Lower lobe of right lung (tissue), 2 donors: ENCODE measurements around the gene HEMGN. TPM values are rescaled to one million over a fixed set of nuclear protein-coding genes. Genes with fewer than 3 reads are reported as not detected.

Source experiments
- ATAC-seq, 2 donors: fragments of 200-7000 bp; cut with Tn5 transposase; one replicate each; pipeline ENCODE4 v1.9.1; 2020 to 2022; ENCODE audit warnings: mild to moderate bottlenecking in 2 of 2, moderate library complexity in 2 of 2
- DNase-seq: peaks from one replicate; pipeline ENCODE4 v3.0.0-alpha.2; 2020
- H3K27ac ChIP-seq: fragments of 200-600 bp; one replicate; pipeline ENCODE4 v1.8.0; 2022
- H3K27me3 ChIP-seq: fragments of 200-600 bp; one replicate; pipeline ENCODE4 v1.8.0; 2022; ENCODE audit warnings: low read depth
- H3K36me3 ChIP-seq: fragments of 200-600 bp; one replicate; pipeline ENCODE4 v1.8.0; 2022; ENCODE audit warnings: mild to moderate bottlenecking
- H3K4me1 ChIP-seq: fragments of 200-600 bp; one replicate; pipeline ENCODE4 v1.8.0; 2022
- H3K4me3 ChIP-seq: fragments of 200-600 bp; one replicate; pipeline ENCODE4 v1.8.0; 2022; ENCODE audit warnings: mild to moderate bottlenecking
- H3K9me3 ChIP-seq: fragments of 200-600 bp; one replicate; pipeline ENCODE4 v1.8.0; 2022
- intact Hi-C: fragments of 100-400 bp; cut with DNase I; formaldehyde crosslinking; loops from one replicate; pipeline ENCODE4 v1.11.0; 2022
- total RNA-seq: library from RNA; stranded (reverse); fragmentation: NEBNext Ultra II Directional; extraction: Animal tissue kit (Norgen Biotek cat#: 25700); gene quantifications from one replicate; pipeline ENCODE4 v1.2.1, GENCODE V29; 2021
- TF ChIP-seq, protein P1 (sequence below): fragments of 200-600 bp; IDR thresholded peaks from one replicate; pipeline ENCODE4 v1.8.0; 2022; ENCODE audit warnings: antibody characterized with exemption, mild to moderate bottlenecking
- donor health status: DM: no; HTN: yes; CAD: no; lungs with severe emphysema.

HEMGN gene
- total RNA-seq, 1 donor from 2014 or later, result 0.56 TPM

GRCh38 chr9:97900103-97900737 lies 37.8 kb downstream of the HEMGN start:
- H3K4me3 ChIP-seq, result no peak overlapping the region
- H3K9me3 ChIP-seq, result no peaks in the 10 kb centered on the region
- ATAC-seq (no peak), DNase-seq (no peak)
- TF ChIP-seq, protein P1, sequence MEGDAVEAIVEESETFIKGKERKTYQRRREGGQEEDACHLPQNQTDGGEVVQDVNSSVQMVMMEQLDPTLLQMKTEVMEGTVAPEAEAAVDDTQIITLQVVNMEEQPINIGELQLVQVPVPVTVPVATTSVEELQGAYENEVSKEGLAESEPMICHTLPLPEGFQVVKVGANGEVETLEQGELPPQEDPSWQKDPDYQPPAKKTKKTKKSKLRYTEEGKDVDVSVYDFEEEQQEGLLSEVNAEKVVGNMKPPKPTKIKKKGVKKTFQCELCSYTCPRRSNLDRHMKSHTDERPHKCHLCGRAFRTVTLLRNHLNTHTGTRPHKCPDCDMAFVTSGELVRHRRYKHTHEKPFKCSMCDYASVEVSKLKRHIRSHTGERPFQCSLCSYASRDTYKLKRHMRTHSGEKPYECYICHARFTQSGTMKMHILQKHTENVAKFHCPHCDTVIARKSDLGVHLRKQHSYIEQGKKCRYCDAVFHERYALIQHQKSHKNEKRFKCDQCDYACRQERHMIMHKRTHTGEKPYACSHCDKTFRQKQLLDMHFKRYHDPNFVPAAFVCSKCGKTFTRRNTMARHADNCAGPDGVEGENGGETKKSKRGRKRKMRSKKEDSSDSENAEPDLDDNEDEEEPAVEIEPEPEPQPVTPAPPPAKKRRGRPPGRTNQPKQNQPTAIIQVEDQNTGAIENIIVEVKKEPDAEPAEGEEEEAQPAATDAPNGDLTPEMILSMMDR, result no peak
- intact Hi-C loops, result no loop called here
- H3K36me3 ChIP-seq, result peaks cover 40% of the 10 kb centered on the region
- no peaks in the 10 kb centered on the region for H3K27me3 ChIP-seq
- peaks cover 6% of the 10 kb centered on the region for H3K4me1 ChIP-seq
- no peak overlapping the region for H3K27ac ChIP-seq

- H3K9me3 ChIP-seq, result no peaks in the 10 kb centered on the region
- H3K4me3 ChIP-seq, result no peak overlapping the region
- H3K27me3 ChIP-seq, result no peaks in the 10 kb centered on the region
- TF ChIP-seq, protein P1, result no peak
- H3K27ac ChIP-seq, result no peak overlapping the region
- ATAC-seq (peak; percentile 57 to 65), DNase-seq (no peak)
- peaks cover 14% of the 10 kb centered on the region for H3K36me3 ChIP-seq
- intact Hi-C loops, result no loop called here
- H3K4me1 ChIP-seq, result no peaks in the 10 kb centered on the region
These were observed 42.2 kb downstream of the HEMGN start for GRCh38 chr9:97895695-97896332.

GRCh38 chr9:97895211-97895610 lies 42.8 kb downstream of the HEMGN start:
- intact Hi-C loops, result no loop called here
- no peaks in the 10 kb centered on the region for H3K4me1 ChIP-seq
- peaks cover 12% of the 10 kb centered on the region for H3K36me3 ChIP-seq
- H3K27ac ChIP-seq, result no peak overlapping the region
- no peak for DNase-seq
- H3K27me3 ChIP-seq, result no peaks in the 10 kb centered on the region
- no peak overlapping the region for H3K4me3 ChIP-seq
- no peaks in the 10 kb centered on the region for H3K9me3 ChIP-seq
- ATAC-seq, result no peak
- TF ChIP-seq, protein P1, result no peak

DNA sequence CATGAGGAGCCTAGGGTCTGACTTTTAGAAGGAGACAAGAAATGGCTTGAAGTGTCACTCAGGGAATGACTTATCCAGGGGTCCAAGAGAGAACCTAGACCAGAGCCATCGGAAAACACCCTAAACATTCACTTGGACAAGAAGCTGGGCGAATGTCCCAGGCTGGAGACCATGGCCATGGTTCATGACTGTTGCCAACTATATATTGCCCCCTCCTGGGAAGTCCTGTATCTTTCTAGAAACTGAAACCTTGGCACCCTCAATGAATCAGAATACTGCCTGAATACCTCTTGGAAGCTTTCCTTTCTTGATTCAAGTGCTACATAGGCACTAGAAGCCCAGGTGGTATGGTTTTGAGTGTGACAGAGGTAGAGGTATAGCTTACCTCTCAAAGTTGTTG lies 45.6 kb downstream of the HEMGN start:
- Histone ChIP-seq H3K9me3 (no peaks in the 10 kb centered on the region), H3K4me1 (no peaks in the 10 kb centered on the region), H3K4me3 (no peak overlapping the region), H3K27me3 (no peaks in the 10 kb centered on the region), H3K36me3 (no peaks in the 10 kb centered on the region), H3K27ac (no peak overlapping the region)
- TF ChIP-seq, protein P1, result no peak
- ATAC-seq, result no peak
- intact Hi-C loops, result no loop called here
- DNase-seq, result no peak

GRCh38 chr9:97891736-97892135 lies 46.2 kb downstream of the HEMGN start:
- Histone ChIP-seq H3K4me3 (no peak overlapping the region), H3K4me1 (no peaks in the 10 kb centered on the region), H3K36me3 (no peaks in the 10 kb centered on the region), H3K27ac (no peak overlapping the region), H3K27me3 (no peaks in the 10 kb centered on the region), H3K9me3 (no peaks in the 10 kb centered on the region)
- TF ChIP-seq, protein P1, result no peak
- ATAC-seq, result no peak
- intact Hi-C loops, result no loop called here
- DNase-seq, result no peak
